Adrenal gland (tissue), 5 donors: ENCODE data around the gene MYCBP2.
"Not testable (repeated sequence)": the region's sequence is repeated elsewhere in the genome, so short reads cannot be mapped to it uniquely, and the experiment has no call there.

Experiments
- POLR2A ChIP-seq, 2 donors: fragments of 450-650 bp; IDR thresholded peaks; one replicate each; pipeline ENCODE4 v1.6.1; 2017; ENCODE audit warnings: antibody characterized with exemption in 2 of 2, mild to moderate bottlenecking in 2 of 2, moderate library complexity in 1 of 2
- TF ChIP-seq, protein P1 (sequence below), 6 experiments: fragments of 450-650 bp in 4 of 6; fragments of 200-600 bp in 2 of 6; sonication (generic) in 1 of 6; IDR thresholded peaks; 1 replicate in 5 of 6; 2 replicates in 1 of 6; pipeline versions ENCODE4 v1.5.1 to v1.8.0; 2016 to 2021; ENCODE audit warnings: antibody characterized with exemption in 6 of 6, mild to moderate bottlenecking in 2 of 6, moderate library complexity in 1 of 6
- donor health status: DM: no; HTN: no; CAD: no.

DNA sequence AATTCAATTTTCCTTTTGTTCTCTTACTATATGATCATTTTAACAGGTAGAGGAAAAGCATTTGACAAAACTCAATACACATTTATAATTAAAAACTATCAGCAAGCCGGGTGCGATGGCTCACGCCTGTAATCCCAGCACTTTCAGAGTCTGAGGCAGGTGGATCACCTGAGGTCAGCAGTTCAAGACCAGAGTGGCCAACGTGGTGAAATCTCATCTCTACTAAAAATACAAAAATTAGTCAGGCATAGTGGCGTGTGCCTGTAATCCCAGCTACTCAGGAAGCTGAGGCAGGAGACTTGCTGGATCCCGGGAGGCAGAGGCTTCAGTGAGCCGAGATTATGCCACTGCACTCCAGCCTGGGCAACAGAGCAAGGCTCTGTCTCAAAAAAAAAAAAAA lies 11.4 kb downstream of the MYCBP2 start:
- TF ChIP-seq, protein P1, sequence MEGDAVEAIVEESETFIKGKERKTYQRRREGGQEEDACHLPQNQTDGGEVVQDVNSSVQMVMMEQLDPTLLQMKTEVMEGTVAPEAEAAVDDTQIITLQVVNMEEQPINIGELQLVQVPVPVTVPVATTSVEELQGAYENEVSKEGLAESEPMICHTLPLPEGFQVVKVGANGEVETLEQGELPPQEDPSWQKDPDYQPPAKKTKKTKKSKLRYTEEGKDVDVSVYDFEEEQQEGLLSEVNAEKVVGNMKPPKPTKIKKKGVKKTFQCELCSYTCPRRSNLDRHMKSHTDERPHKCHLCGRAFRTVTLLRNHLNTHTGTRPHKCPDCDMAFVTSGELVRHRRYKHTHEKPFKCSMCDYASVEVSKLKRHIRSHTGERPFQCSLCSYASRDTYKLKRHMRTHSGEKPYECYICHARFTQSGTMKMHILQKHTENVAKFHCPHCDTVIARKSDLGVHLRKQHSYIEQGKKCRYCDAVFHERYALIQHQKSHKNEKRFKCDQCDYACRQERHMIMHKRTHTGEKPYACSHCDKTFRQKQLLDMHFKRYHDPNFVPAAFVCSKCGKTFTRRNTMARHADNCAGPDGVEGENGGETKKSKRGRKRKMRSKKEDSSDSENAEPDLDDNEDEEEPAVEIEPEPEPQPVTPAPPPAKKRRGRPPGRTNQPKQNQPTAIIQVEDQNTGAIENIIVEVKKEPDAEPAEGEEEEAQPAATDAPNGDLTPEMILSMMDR (IDR thresholded peaks at IDR 0.05) = not testable (repeated sequence)
- TF ChIP-seq POLR2A (IDR thresholded peaks at IDR 0.05) = not testable (repeated sequence)
